Heart left ventricle (tissue), 16 donors: Measurements from ENCODE around the gene WRAP73. TPM values are rescaled to one million over a fixed set of nuclear protein-coding genes. Genes with fewer than 3 reads are reported as not detected.

Experiments
- ATAC-seq, 4 donors: fragments of 200-7000 bp; cut with Tn5 transposase; one replicate each; pipeline ENCODE4 v1.9.1; 2020 to 2022; ENCODE audit warnings: moderate library complexity in 4 of 4, mild to moderate bottlenecking in 3 of 4, moderate number of reproducible peaks in 1 of 4
- DNase-seq, 5 donors: peaks; one replicate each; pipeline ENCODE4 v3.0.0-alpha.2; 2020
- H3K27ac ChIP-seq, 12 donors: fragments of 200-600 bp; sonication (generic) in 4 of 12; one replicate each; pipeline versions ENCODE4 v1.5.0 to v1.8.0; 2016 to 2022; ENCODE audit warnings: mild to moderate bottlenecking in 2 of 12
- H3K27me3 ChIP-seq, 9 donors: fragments of 200-600 bp; sonication (generic) in 2 of 9; one replicate each; pipeline versions ENCODE4 v1.5.1 to v1.8.0; 2016 to 2022; ENCODE audit warnings: mild to moderate bottlenecking in 3 of 9
- H3K36me3 ChIP-seq, 9 donors: fragments of 200-600 bp; sonication (generic) in 2 of 9; one replicate each; pipeline versions ENCODE4 v1.5.0 to v1.8.0; 2018 to 2022; ENCODE audit warnings: mild to moderate bottlenecking in 2 of 9
- H3K4me1 ChIP-seq, 12 donors: fragments of 200-600 bp; sonication (generic) in 4 of 12; one replicate each; pipeline versions ENCODE4 v1.5.0 to v1.8.0; 2016 to 2022; ENCODE audit warnings: mild to moderate bottlenecking in 3 of 12
- H3K4me3 ChIP-seq, 12 donors: fragments of 200-600 bp; sonication (generic) in 4 of 12; one replicate each; pipeline versions ENCODE4 v1.5.0 to v1.8.0; 2017 to 2022; ENCODE audit warnings: mild to moderate bottlenecking in 9 of 12, moderate library complexity in 4 of 12
- H3K9me3 ChIP-seq, 12 donors: fragments of 200-600 bp; sonication (generic) in 4 of 12; one replicate each; pipeline versions ENCODE4 v1.5.0 to v1.8.0; 2016 to 2022; ENCODE audit warnings: mild to moderate bottlenecking in 1 of 12
- CTCF ChIP-seq, 12 donors: fragments of 200-600 bp; sonication (generic) in 4 of 12; IDR thresholded peaks; one replicate each; pipeline versions ENCODE4 v1.5.0 to v1.8.0; 2018 to 2022; ENCODE audit warnings: antibody characterized with exemption in 12 of 12, mild to moderate bottlenecking in 5 of 12
- POLR2A ChIP-seq, 2 donors: fragments of 450-650 bp; IDR thresholded peaks; one replicate each; pipeline ENCODE4 v1.6.1; 2017; ENCODE audit warnings: antibody characterized with exemption in 2 of 2, mild to moderate bottlenecking in 2 of 2, moderate library complexity in 2 of 2
- WGBS, 4 donors: extraction: QIAGEN DNeasy Blood & Tissue Kit in 2 of 4; methylation state at CpG; one replicate each; pipeline versions ENCODE4 v1.1.5 to v1.1.7; 2013 to 2018; 5-methylcytosine and 5-hydroxymethylcytosine counted together
- intact Hi-C, 10 donors: fragments of 100-400 bp; cut with DNase I; formaldehyde crosslinking; loops; one replicate each; pipeline versions ENCODE4 v1.11.1 to v1.14.2; 2022
- polyA plus RNA-seq, 2 donors: library from polyadenylated mRNA; stranded (reverse); fragments of 200-250 nt; gene quantifications; one replicate each; pipeline ENCODE4 v1.2.3, GENCODE V29; 2013
- total RNA-seq, 9 donors: library from RNA; depleted of rRNA in 2 of 9; stranded (reverse); fragments of >200 nt in 2 of 9; fragmentation: NEBNext Ultra II Directional in 3 of 9; extraction: Animal tissue kit (Norgen Biotek cat#: 25700) in 3 of 9; gene quantifications; one replicate each; pipeline versions ENCODE4 v1.1.0 to v1.2.4, GENCODE V29; 2016 to 2023
- donor health status: ischemic (EF 13 %, LVEDD 7.1; RV severe dilation, severe dysfunction).
- donor health status: healthy with polysubstance abuse.
- donor health status: DM: no; HTN: yes; CAD: no.
- donor health status: DM: no; HTN: no; CAD: no.
- donor health status: ischemic (EF 25% LVEDD 6.9; RV normal size, moderate dysfunction).
- donor health status: ischemic (EF 25% LVEDD 5.7; RV mildly dilated, moderate dysfunction).
- donor health status: healthy.
- donor health status: DM: yes; HTN: yes; CAD: no.
- donor health status: ischemic (EF 35%, LVEDD 5.7; RV mildly dilated, moderate dysfunction).
- donor health status: nonischemic (EF 11% LVEDD 7.7; RV severe dilation, severe dysfunction).
- donor health status: DM: yes; HTN: yes; CAD: no.
- donor health status: PGD.
- donor health status: ischemic (EF 29% LVEDD 5.4; RV normal size, mild dysfunction).
- donor health status: nonischemic (EF 23%, LVEDD 6.1; RV moderate dilation, normal function).

Gene WRAP73
- total and polyA plus RNA-seq, 11 donors, result 8.5 to 21.6 (median 11.3) TPM

GRCh38 chr1:3610527-3611169 is 39.3 kb downstream of the WRAP73 start:
- no peak for TF ChIP-seq CTCF (IDR thresholded peaks at IDR 0.05)
- TF ChIP-seq POLR2A (IDR thresholded peaks at IDR 0.05), result no peak
- ATAC-seq, result peak in 1 of 4 donors; percentile 6
- H3K27me3 ChIP-seq, result peaks cover 13 to 61% (median 28%) of the 10 kb centered on the region in 9 donors

GRCh38 chr1:3609769-3610526 is 40.0 kb downstream of the WRAP73 start:
- H3K27me3 ChIP-seq, result peaks cover 13 to 61% (median 28%) of the 10 kb centered on the region in 9 donors
- H3K4me1 ChIP-seq, result peaks cover 0 to 22% (median 10%) of the 10 kb centered on the region in 12 donors
- intact Hi-C loops, result no loop called here
- no peaks in the 10 kb centered on the region for H3K36me3 ChIP-seq
- TF ChIP-seq CTCF (IDR thresholded peaks at IDR 0.05) (no peak), POLR2A (IDR thresholded peaks at IDR 0.05) (no peak)
- no peak overlapping the region for H3K27ac ChIP-seq
- 66 to 72% (median 69%) methylated on average over 13 to 24 of the region's 24 CpGs for WGBS, 4 donors
- no peaks in the 10 kb centered on the region for H3K9me3 ChIP-seq
- no peak for ATAC-seq
- no peak overlapping the region for H3K4me3 ChIP-seq
- DNase-seq, result no peak

More at GRCh38 chr1:3610527-3611169, 39.3 kb downstream of the WRAP73 start:
- no peaks in the 10 kb centered on the region for H3K9me3 ChIP-seq
- peaks cover 0 to 22% (median 10%) of the 10 kb centered on the region in 12 donors for H3K4me1 ChIP-seq
- H3K27ac ChIP-seq, result no peak overlapping the region
- intact Hi-C loops, result no loop called here
- peak overlapping the region; percentile 11 to 55 (median 44) for H3K4me3 ChIP-seq
- no peaks in the 10 kb centered on the region for H3K36me3 ChIP-seq
- WGBS, 4 donors, result 6 to 21% (median 9%) methylated on average over 10 to 27 of the region's 27 CpGs
- no peak for DNase-seq

- Histone ChIP-seq H3K27ac (no peak overlapping the region), H3K36me3 (no peaks in the 10 kb centered on the region), H3K9me3 (no peaks in the 10 kb centered on the region), H3K4me3 (no peak overlapping the region), H3K27me3 (peaks cover 13 to 68% (median 28%) of the 10 kb centered on the region in 9 donors), H3K4me1 (peaks cover 0 to 22% (median 10%) of the 10 kb centered on the region in 12 donors)
- no peak for ATAC-seq
- no peak for DNase-seq
- TF ChIP-seq POLR2A (IDR thresholded peaks at IDR 0.05) (no peak), CTCF (IDR thresholded peaks at IDR 0.05) (no peak)
- intact Hi-C loops, result no loop called here
- WGBS, 4 donors, result 79 to 85% (median 81%) methylated on average over 18 to 22 of the region's 22 CpGs
Measured at GRCh38 chr1:3609016-3609768, 40.7 kb downstream of the WRAP73 start.

- 89 to 94% (median 92%) methylated on average over 2 to 7 of the region's 7 CpGs for WGBS, 4 donors
- Histone ChIP-seq H3K36me3 (no peaks in the 10 kb centered on the region), H3K27me3 (peaks cover 13 to 68% (median 28%) of the 10 kb centered on the region in 9 donors), H3K27ac (no peak overlapping the region), H3K4me3 (no peak overlapping the region), H3K9me3 (no peaks in the 10 kb centered on the region), H3K4me1 (peaks cover 0 to 22% (median 10%) of the 10 kb centered on the region in 12 donors)
- DNase-seq, result no peak
- ATAC-seq, result no peak
- intact Hi-C loops, result no loop called here
- TF ChIP-seq POLR2A (IDR thresholded peaks at IDR 0.05) (no peak), CTCF (IDR thresholded peaks at IDR 0.05) (no peak)
Measured at GRCh38 chr1:3608154-3608553, 41.7 kb downstream of the WRAP73 start.
